HAP-1 (cell line): Measurements from ENCODE around the gene TEAD1.
A peak's percentile ranks its signal among the peaks of the same experiment; 100 is the strongest.

Experiments
- DNase-seq, 2 experiments: peaks; one replicate each; pipeline ENCODE4 v3.0.0-alpha.2; 2016 to 2020; ENCODE audit warnings: low spot score in 2 of 2
- H3K27me3 ChIP-seq: fragments of 250-450 bp; sonication (Bioruptor Pico); 2 replicates; pipeline ENCODE4 v1.5.1; 2020; ENCODE audit warnings: low read depth, mild to moderate bottlenecking, moderate library complexity
- H3K36me3 ChIP-seq: fragments of 250-450 bp; sonication (Bioruptor Pico); replicated peaks from 2 replicates; pipeline ENCODE4 v1.5.1; 2020; ENCODE audit warnings: mild to moderate bottlenecking
- H3K4me1 ChIP-seq: fragments of 250-450 bp; sonication (Bioruptor Pico); 2 replicates; pipeline ENCODE4 v1.5.1; 2020; ENCODE audit warnings: mild to moderate bottlenecking
- H3K4me3 ChIP-seq: fragments of 250-450 bp; sonication (Bioruptor Pico); 2 replicates; pipeline ENCODE4 v1.5.1; 2020; ENCODE audit warnings: mild to moderate bottlenecking, moderate library complexity
- H3K9me3 ChIP-seq: fragments of 250-450 bp; sonication (Bioruptor Pico); 2 replicates; pipeline ENCODE4 v1.5.1; 2020; ENCODE audit warnings: mild to moderate bottlenecking, moderate library complexity
- in situ Hi-C: fragments of 300-500 bp; cut with MboI; formaldehyde crosslinking; loops from 3 replicates; pipeline ENCODE4 v1.14.3; 2020; ENCODE audit warnings: low sequenced_read_pairs, inconsistent platforms, mixed read lengths

TEAD1 gene

DNA sequence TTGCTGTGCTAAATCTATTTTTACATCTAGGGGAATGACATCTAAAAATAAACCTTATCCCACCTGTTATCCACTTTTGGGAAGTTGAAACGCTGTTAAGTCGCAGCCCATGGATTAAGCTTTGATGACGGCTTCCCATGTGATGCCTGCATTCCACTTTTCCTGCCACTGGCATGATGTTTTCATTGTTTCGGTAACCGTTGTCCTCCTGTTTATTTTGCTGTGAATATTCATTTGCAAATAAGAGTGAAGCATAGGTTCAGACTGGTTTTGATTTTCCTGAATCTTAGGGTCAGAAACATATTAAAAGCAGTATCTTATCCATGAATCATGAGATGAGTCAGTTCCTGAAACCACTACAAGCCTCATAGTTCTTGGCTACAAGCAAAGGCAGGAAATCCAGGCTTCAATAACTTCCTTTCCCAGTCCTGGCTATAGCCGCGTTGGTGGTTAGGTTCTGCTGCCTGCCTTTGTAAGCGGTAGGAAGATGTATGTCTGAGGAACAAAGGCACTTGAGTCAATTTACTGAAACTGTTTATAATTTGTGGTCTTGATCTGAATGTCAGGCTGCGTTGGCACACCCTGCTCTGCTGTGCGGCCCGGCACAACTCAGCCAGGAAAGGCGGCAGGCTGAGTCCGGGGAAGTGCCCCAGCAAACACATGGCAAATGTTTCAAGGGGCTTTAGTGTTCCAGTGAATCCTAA, 19.4 kb downstream of the TEAD1 start:
- DNase-seq: peak; percentile 57 to 80
- no peaks in the 10 kb centered on the region for H3K27me3 ChIP-seq
- no peaks in the 10 kb centered on the region for H3K36me3 ChIP-seq
- no peaks in the 10 kb centered on the region for H3K9me3 ChIP-seq
- H3K4me3 ChIP-seq: no peak overlapping the region
- in situ Hi-C loops: loop anchor here (25.0 kb wide), 1 partner anchor 194 kb away; no protein-coding TSS in a partner anchor
- H3K4me1 ChIP-seq: peaks cover 63% of the 10 kb centered on the region

DNA sequence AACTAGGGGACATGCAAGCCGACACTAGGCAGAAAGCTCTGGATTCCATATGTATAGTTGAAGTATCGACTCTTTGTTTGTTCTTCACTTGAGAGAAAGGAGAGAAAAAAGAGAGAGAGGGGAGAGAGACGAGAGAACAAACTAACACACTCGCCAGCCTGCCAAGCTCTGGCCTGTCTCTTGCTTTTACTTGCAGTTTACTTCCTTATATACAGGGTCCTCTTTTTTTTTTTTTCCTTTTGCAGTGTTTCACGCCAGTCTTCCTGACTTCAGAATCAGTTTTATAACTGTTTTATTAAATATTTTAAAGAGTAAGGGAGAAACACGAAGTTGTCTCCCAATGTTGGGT, 19.9 kb downstream of the TEAD1 start:
- in situ Hi-C loops: loop anchor here (25.0 kb wide), 1 partner anchor 193 kb away; no protein-coding TSS in a partner anchor
- H3K4me1 ChIP-seq: peaks cover 67% of the 10 kb centered on the region
- DNase-seq: no peak
- no peak overlapping the region for H3K4me3 ChIP-seq
- no peaks in the 10 kb centered on the region for H3K36me3 ChIP-seq
- H3K9me3 ChIP-seq: no peaks in the 10 kb centered on the region
- H3K27me3 ChIP-seq: no peaks in the 10 kb centered on the region

GRCh38 chr11:12695221-12695794, 21.1 kb downstream of the TEAD1 start:
- in situ Hi-C loops: loop anchor here (25.0 kb wide), 1 partner anchor 192 kb away; no protein-coding TSS in a partner anchor
- H3K4me1 ChIP-seq: peaks cover 65% of the 10 kb centered on the region

GRCh38 chr11:12695873-12696272, 21.7 kb downstream of the TEAD1 start:
- Histone ChIP-seq H3K4me1 (peaks cover 61% of the 10 kb centered on the region), H3K9me3 (no peaks in the 10 kb centered on the region), H3K36me3 (no peaks in the 10 kb centered on the region), H3K27me3 (no peaks in the 10 kb centered on the region), H3K4me3 (no peak overlapping the region)
- in situ Hi-C loops: loop anchor here (25.0 kb wide), 1 partner anchor 191 kb away; no protein-coding TSS in a partner anchor
- no peak for DNase-seq

More at GRCh38 chr11:12695221-12695794, 21.1 kb downstream of the TEAD1 start:
- no peaks in the 10 kb centered on the region for H3K36me3 ChIP-seq
- H3K9me3 ChIP-seq: no peaks in the 10 kb centered on the region
- DNase-seq: peak; percentile 37 to 96
- no peak overlapping the region for H3K4me3 ChIP-seq
- H3K27me3 ChIP-seq: no peaks in the 10 kb centered on the region

- DNase-seq: no peak
- Histone ChIP-seq H3K9me3 (no peaks in the 10 kb centered on the region), H3K4me3 (no peak overlapping the region), H3K4me1 (peaks cover 49% of the 10 kb centered on the region), H3K36me3 (no peaks in the 10 kb centered on the region), H3K27me3 (no peaks in the 10 kb centered on the region)
- in situ Hi-C loops: loop anchor here (25.0 kb wide), 1 partner anchor 190 kb away; no protein-coding TSS in a partner anchor
Observed at GRCh38 chr11:12696911-12697581, 22.8 kb downstream of the TEAD1 start.

DNA sequence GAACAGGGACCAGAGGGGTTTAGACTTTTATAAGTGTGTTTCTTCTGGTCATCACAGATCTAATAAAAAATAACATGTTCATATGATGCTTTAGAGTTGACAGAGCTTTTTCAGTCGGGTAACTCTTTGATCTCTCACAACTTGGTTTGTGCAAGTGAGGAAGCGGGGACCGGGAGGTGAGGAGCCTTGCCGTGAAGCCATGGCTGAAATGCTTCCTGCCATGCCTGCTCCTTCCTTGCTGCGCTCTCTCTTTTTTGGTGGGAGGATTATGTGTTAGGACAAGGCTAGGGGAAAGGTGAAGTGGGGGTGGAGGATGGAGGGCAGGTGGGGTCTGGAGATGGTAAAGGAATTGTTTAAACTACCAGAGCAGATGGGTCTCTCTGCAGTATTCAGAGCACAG, 23.8 kb downstream of the TEAD1 start:
- no peak for DNase-seq
- Histone ChIP-seq H3K9me3 (no peaks in the 10 kb centered on the region), H3K36me3 (no peaks in the 10 kb centered on the region), H3K27me3 (no peaks in the 10 kb centered on the region), H3K4me3 (no peak overlapping the region), H3K4me1 (peaks cover 39% of the 10 kb centered on the region)
- in situ Hi-C loops: loop anchor here (25.0 kb wide), 1 partner anchor 189 kb away; no protein-coding TSS in a partner anchor

GRCh38 chr11:12701811-12702592, 27.8 kb downstream of the TEAD1 start:
- in situ Hi-C loops: no loop called here
- H3K36me3 ChIP-seq: peaks cover 4% of the 10 kb centered on the region
- no peak for DNase-seq
- H3K27me3 ChIP-seq: no peaks in the 10 kb centered on the region
- no peaks in the 10 kb centered on the region for H3K9me3 ChIP-seq
- H3K4me1 ChIP-seq: peaks cover 21% of the 10 kb centered on the region
- H3K4me3 ChIP-seq: no peak overlapping the region

GRCh38 chr11:12702999-12703453, 28.8 kb downstream of the TEAD1 start:
- H3K9me3 ChIP-seq: no peaks in the 10 kb centered on the region
- DNase-seq: no peak
- H3K4me3 ChIP-seq: no peak overlapping the region
- no peaks in the 10 kb centered on the region for H3K27me3 ChIP-seq
- peaks cover 27% of the 10 kb centered on the region for H3K4me1 ChIP-seq
- peaks cover 4% of the 10 kb centered on the region for H3K36me3 ChIP-seq
- in situ Hi-C loops: no loop called here

DNA sequence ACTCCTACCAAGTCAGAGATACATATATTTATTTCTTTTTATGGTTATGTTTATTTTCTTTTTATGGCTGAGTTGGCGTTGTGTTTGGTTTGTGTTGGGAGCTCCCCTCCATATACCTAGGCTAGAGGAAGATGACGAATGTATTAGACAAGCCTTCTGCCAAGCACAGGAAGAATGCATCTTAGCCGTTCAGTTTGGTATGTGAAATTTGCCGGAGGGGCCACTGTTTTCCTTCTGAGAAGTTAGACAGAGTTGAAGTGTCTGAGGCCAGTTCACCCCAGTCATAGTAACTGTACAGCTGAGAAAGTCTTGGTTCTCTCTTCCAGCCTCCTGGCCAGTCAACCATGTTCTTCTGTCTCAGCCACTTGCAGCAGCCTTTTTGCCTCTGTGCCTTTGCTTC, 29.8 kb downstream of the TEAD1 start:
- in situ Hi-C loops: no loop called here
- no peak for DNase-seq
- peaks cover 4% of the 10 kb centered on the region for H3K36me3 ChIP-seq
- no peaks in the 10 kb centered on the region for H3K27me3 ChIP-seq
- H3K9me3 ChIP-seq: no peaks in the 10 kb centered on the region
- H3K4me1 ChIP-seq: peaks cover 22% of the 10 kb centered on the region
- no peak overlapping the region for H3K4me3 ChIP-seq

DNA sequence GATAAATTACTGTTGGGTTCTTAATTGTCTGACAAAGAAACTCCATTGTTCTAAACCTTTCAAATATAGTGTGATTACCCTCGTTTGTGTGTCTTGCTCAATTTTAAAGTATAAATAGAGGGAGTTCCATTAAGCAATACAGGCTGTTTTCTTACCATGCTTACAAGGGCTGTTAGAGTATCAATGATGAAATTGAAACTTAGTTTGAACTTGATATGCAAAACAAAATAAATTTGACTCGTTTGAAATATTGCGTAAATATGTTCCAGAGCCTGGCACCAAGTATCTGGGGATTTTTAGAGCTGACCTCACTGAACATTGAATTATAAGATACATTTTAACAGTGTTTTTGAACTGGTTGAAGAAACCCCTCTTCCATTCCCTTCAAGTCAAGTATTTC, 31.7 kb downstream of the TEAD1 start:
- H3K27me3 ChIP-seq: no peaks in the 10 kb centered on the region
- no peak for DNase-seq
- H3K36me3 ChIP-seq: peaks cover 4% of the 10 kb centered on the region
- H3K4me3 ChIP-seq: no peak overlapping the region
- no peaks in the 10 kb centered on the region for H3K9me3 ChIP-seq
- in situ Hi-C loops: no loop called here
- peaks cover 22% of the 10 kb centered on the region for H3K4me1 ChIP-seq

GRCh38 chr11:12706545-12707499, 32.6 kb downstream of the TEAD1 start:
- H3K27me3 ChIP-seq: no peaks in the 10 kb centered on the region
- H3K9me3 ChIP-seq: no peaks in the 10 kb centered on the region
- peaks cover 4% of the 10 kb centered on the region for H3K36me3 ChIP-seq
- peaks cover 22% of the 10 kb centered on the region for H3K4me1 ChIP-seq
- in situ Hi-C loops: no loop called here
- peak; percentile 46 to 68 for DNase-seq
- no peak overlapping the region for H3K4me3 ChIP-seq

DNA sequence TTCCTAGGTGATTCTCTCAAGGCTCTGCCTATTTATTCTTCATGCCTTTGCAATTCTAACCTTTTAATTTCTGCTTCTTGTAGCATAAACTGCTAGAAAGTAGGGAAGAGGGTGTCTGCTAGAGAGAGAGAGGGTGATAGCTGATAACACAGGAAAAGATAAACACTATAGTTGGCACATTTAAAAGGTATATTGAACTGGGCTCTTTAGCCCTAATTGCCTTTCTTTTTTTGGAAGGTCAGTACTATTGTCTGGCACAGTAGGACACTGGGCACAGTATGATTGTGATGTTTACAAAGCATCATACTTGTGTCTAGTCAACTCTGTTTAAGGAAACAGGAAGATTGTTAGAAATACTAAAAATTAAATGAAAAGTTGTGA, 33.3 kb downstream of the TEAD1 start:
- no peak for DNase-seq
- in situ Hi-C loops: no loop called here
- H3K9me3 ChIP-seq: no peaks in the 10 kb centered on the region
- no peak overlapping the region for H3K4me3 ChIP-seq
- peaks cover 4% of the 10 kb centered on the region for H3K36me3 ChIP-seq
- peaks cover 22% of the 10 kb centered on the region for H3K4me1 ChIP-seq
- no peaks in the 10 kb centered on the region for H3K27me3 ChIP-seq
